HUDEP-2 (cell line): ENCODE results near the gene NIPAL4.
A peak's percentile ranks its signal among the peaks of the same experiment; 100 is the strongest.
"Not testable (repeated sequence)": the region's sequence is repeated elsewhere in the genome, so short reads cannot be mapped to it uniquely, and the experiment has no call there.

Source experiments
- DNase-seq, 76 experiments: peaks; one replicate each; lab custom pipeline; 2025; ENCODE audit not compliant: unreplicated experiment in 76 of 76; lab: John Stamatoyannopoulos, UW

NIPAL4 gene

DNA sequence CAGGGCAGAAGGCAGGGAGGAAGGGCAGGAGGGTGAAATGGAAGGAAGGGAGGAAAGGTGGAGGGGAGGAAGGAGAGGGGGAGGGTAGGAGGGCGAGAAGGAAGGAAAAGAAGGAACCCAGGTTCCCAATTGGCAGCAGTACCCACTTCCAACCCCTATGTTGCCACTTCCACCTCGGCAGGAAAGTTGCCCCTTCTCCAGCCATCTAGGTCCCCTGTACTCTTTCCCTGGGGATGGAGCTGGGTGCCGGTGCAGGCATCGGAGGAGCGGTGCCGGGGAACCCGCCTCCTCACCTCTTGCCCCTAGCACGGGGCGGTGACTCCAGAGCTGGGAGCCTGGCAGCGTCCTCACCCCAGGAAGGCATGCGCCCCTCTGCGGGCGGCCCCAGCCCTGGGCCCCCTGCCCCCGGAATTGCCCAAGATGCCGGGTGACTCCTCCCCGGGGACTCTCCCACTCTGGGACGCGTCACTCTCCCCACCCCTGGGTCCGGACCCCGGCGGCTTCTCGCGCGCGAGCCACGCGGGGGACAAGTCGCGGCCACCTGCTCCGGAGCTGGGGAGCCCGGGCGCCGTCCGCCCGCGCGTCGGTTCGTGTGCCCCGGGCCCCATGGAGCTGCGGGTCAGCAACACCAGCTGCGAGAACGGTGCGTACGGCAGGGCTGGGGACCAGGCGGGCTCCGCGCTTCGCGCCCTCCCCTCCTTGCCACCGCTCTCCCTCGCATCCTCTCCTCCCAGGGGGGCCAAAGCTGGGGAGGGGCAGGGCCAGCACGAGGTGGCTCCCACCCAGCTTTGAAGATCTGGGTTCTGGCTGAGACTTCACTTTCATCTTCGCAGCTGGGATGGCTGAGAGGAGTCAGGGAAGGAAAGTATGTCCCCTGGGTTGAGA lies at the start of gene NIPAL4:
NIPAL4 (plus strand) TSS at position 499 of the 885 bp plus-strand sequence; CDS start at position 607, 108 bp downstream.
- no peak for DNase-seq

DNA sequence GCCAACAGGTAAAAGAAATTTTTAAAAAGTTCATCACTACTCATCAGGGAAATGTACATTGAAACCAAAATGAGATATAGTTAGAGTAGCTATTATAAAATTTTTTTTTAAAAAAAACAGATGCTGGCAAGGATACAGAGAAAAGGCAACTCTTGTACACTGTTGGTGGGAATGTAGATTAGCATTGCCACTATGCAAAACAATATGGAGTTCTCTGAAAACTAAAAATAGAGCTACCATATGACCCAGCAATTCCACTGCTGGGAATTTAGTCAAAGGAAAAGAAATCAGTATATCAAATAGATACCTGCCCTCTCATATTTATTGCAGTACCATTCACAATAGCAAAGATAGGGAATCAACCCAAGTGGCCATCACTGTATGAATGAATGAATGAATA lies 44.2 kb upstream of the NIPAL4 start:
- DNase-seq = no peak

DNA sequence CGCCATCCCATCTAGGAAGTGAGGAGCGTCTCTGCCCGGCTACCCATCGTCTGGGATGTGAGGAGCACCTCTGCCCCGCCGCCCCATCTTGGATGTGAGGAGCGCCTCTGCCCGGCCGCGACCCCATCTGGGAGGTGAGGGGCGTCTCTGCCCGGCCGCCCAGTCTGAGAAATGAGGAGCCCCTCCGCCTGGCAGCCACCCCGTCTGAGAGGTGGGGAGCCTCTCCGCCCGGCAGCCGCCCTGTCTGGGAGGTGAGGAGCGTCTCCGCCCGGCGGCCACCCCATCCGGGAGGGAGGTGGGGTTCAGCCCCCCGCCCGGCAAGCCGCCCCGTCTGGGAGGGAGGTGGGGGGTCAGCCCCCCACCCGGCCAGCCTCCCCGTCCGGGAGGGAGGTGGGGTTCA lies 40.5 kb upstream of the NIPAL4 start:
- DNase-seq = not testable (repeated sequence)

DNA sequence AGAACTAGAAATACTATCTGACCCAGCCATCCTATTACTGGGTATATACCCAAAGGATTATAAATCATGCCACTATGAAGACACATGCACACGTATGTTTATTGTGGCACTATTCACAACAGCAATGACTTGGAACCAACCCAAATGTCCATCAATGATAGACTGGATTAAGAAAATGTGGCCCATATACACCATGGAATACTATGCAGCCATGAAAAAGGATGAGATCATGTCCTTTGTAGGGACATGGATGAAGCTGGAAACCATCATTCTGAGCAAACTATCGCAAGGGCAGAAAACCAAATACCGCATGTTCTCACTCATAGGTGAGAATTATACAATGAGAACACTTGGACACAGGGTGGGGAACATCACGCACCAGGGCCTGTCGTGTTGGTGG lies 30.1 kb upstream of the NIPAL4 start:
- DNase-seq = not testable (repeated sequence)

DNA sequence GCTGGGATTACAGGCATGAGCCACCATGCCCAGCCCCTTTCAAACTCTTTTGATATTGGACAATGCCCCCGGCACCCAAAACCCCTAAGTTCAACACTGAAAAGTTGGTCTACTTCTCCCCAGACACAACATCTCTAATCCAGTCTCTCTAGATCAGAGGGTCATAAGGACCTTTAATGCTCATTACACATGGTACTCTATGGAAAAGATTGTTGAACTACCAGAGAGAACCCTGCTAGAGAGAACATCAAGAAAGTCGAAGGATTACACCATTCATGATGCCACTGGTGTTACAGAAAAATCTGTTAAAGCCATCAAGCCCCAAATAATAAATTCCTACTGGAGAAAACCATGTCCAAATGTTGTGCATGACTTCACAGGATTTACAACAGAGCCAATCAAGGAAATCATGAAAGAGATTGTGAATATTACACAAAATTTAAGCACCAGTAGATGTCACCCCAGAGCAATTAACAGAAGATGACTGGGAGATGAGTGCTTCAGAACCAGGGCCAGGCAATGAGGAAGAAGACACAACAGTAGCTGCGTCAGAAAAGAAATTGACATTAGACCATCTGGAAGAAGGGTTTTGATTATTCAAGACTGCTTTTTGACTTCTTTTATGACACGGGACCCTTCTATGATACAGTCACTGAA lies 28.3 kb upstream of the NIPAL4 start:
- peak in 17 of 76 experiments; percentile 1 to 37 (median 18) for DNase-seq

DNA sequence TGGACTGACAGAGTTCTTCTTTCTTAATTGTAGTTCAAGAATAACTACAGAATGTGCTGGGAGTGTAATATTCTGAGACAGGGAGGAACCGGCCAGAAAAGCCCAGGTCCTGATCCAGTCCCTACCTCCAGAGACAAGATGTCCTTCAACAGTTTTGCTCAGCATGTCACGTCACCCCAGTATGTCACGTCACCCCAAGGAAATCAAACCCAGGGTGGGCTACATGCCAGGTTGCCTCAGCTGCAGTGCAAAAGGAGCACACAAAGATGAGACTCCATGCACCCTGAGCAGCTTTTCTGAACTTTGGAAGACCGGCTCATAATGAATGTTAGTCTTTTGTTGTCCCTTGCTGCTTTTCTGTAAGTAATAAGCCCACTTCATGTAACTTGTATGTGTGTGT lies 25.9 kb upstream of the NIPAL4 start:
- DNase-seq = no peak

DNA sequence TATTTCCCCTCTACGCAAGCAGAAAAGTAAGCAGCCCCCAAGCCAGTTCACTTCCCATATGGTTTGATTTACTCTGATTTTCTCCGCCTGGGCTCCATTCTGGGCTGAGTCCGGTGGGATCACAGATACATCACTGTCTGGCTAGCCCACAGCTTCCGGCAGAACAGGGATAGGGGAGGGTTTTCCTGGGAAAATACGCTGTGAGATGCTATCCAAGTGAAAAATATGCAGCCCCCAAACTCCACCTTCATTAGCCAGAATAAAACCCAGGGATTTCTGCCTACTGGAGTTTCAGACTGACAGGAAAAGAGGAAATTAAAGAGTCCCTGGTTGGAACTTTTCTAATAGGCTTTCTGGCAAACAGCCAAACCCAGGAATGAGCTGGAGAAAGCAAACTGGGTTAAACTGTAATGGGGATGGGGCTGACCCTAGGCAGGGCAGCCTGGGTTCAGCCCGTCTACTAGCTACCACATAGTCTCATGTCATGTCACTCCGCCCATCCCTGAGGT lies 16.9 kb upstream of the NIPAL4 start:
- no peak for DNase-seq

DNA sequence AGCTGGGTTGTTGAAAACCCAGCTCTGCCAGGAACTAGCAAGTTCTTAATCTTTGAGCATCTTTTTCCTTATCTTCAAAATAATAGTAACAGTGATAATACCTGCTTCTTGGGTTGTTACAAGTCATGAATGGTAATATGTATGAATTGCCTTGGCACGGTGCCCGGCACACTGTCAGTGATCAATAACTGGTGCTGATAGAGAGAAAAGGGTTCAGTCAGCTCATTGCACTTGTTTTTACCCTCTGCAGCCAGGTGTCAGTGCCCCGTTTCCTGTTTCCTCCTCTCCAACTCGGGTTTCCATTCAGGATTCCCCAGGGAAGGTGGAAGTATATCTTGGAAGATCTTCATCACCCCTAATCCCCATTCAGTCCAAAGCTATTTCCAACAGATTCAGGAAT lies 15.8 kb upstream of the NIPAL4 start:
- no peak for DNase-seq

DNA sequence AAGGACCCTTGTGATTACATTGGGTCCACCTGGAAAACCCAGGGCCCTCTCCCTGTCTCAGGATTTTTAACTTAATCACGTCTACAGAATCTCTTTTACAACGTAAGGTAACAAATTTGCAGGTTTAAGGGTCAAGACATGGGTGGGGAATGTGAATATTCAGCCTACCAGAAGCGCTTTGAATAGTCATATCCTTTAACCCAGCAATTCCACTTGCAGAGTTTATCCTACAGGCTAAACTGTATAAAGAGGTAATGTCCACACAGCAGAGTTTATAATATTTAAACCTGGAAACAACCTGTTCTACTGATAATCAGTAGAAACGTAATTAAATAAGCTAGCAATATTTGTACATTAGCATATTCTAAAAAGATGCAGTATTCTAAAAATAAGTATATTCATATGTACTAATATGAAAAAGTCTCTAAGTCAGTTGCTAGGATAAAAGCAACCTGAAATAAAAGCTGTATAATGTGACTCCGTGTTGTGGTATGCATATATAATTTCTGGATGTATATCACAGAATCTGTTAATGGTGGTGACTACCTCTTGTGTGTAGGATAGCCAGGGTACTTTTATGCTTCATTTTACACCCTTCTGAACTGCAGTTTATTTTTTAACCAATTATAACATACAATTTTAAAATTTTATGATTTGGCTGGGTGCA lies 14.1 kb upstream of the NIPAL4 start:
- no peak for DNase-seq

DNA sequence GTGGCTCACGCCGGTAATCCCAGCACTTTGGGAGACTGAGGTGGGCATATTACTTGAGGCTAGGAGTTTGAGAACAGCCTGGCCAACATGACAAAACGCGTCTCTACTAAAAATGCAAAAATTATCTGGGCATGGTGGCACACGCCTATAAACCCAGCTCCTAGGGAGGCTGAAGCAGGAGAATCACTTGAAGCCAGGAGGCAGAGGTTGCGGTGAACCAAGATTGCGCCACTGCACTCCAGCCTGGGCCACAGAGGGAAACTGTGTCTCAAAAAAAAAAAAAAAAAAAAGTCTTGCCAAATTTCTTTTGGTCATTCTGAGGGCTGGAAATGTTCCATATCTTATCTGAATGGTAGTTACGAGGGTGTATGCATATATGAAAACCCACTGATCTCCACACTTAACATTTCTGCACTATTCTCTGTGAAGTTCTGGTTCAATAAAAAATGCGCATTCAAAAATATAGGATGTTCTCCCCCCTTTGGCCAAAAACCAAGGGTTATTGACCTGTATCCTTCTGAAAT lies 13.5 kb upstream of the NIPAL4 start:
- peak in 3 of 76 experiments; percentile 0 to 8 (median 1) for DNase-seq

DNA sequence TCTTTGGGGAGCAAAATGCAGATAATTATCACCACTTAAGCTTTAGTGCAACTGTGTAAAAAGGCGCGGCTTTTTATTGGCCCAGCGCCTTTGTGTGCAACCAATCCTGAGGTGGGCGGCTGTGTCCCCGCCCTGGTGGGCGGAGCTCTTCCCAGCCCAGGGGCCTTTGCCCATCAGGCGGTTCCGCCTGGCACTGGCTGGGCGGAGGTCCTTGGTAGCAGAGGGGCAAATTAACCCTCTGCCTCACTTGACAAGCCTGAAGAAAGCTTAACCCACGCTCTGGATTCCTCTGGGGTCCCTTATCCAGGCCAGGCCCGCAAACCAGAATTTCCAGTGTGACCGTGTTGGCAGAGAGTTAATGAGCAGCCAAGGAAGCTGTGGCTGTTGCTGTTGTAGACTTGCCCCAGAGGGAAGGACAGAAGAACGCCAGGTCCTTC lies 12.8 kb upstream of the NIPAL4 start:
- DNase-seq = peak in 7 of 76 experiments; percentile 3 to 31 (median 13)

DNA sequence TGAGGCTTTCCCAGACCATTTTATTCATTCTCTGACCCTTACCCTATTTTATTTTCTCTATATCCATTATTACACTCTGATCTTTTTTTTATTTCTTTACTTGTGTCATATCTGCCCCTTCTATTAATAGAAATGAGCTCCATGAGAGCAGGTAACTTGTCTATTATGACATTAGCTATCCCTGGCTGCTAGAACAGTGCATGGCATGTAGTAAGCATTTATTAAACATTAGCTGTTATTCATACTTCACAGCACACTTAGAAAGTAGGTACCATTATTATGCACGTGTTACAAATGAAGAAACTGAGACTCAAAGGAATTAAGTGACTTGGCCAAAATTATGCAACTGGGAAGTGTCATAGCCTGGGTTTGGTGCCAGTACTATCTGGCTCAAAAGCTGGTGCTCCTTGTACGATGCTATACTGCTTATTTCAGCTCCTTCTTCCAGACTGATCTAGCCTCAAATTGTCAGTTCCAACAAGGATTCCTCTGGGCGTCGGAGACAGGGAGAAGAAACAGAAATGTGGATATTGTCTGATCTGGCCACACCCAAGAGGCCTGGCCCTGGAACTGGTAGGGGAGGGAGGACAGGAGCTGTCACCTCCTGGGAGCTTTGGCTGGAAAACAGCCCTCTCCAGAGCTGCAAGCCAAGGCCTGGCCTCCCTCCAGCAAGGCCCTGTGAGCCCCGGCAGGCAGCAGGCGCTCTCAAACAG lies 10.8 kb upstream of the NIPAL4 start:
- no peak for DNase-seq

DNA sequence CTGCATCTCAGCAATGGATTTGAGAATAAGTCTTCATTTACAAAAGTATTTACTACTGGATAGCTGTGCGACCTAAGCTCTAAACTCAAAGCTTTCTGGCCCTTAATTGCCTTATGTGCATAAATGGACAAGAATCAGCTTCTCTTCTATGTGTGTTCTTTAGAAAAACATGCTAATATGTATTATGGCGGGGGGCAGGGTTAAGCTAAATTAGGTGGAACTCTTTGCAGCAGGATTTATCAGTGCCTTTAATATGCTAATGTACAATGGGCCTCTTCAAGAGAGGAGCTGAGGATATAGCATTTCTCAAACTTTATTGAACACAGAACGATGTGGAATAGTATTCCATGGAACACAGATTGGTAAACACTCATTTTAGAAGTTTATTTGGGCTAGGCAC lies 10.0 kb upstream of the NIPAL4 start:
- no peak for DNase-seq

DNA sequence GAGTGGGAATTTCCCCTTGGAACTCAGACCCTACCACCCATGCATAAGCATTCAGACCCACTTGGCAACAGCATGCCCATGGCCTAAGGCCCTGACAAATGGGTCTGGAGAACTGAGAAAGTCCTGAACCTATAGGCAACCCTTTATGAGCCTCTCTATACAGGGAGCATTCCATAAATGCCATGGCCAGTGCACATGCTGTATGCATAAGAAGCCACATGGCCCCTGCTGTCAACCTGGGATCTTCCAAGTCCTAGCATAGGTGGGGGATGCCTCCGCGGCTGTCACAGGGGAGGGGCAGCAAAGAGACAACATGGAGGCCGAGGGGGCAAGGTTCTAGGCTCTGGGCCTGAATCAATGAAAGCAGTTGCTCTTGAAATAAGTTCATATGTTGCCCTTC lies 8.2 kb upstream of the NIPAL4 start:
- no peak for DNase-seq

DNA sequence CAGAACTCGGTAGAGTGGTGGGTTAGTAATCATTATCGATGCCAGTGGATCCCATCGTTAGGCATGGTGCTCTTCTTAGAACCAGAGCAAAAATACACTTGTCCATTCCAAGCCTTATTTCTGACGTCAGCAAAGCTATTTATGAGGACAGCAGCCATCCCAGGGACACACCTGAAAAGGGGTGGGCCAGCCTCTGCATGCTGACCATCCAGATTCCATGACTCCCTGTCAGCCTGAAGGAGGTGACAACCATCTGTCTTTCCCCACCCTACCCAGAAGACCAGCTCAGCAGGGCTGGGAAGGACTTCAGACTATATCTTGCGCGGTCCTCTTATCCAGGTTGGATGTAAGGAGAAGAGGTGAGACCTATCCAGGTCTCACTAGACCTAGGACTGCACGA lies 5.7 kb upstream of the NIPAL4 start:
- DNase-seq = no peak

DNA sequence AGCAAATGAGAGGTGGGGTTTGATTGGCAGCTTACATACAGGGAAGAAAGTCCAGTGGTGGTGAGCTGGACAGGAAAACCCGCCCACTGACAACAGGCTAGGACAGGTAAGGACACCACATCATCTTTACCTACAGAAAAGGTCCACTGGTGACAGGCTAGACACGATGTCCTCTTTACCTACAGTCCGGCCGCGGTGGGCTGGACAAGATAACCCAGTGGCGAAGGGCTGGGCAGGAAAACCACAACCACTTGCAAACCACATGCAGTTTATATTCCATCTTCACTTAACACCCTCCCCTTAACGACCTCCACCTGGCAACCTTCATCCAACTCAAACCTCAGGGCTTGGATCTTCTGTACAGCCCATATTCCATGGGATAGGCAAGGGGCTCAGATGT lies 5.0 kb upstream of the NIPAL4 start:
- no peak for DNase-seq

DNA sequence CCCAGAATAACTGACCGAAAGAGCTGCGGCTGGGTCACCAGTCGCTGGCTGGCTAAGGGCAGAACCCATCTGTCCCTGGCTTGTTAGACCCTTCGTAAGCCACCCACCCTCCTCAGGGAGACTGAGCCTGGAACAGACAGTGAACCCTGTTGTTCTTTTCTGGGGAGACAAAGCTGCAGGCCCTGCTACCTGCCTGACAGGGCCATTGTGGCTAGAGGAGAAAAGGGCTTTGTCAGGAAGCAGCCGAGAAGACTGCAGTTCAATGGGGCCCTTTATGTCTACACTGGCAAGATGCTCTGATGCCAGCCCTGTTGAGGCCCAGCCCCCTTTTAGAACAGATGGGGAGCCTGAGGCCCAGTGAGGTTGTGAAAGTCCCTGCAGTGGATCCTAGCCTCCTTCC lies 3.7 kb upstream of the NIPAL4 start:
- no peak for DNase-seq

DNA sequence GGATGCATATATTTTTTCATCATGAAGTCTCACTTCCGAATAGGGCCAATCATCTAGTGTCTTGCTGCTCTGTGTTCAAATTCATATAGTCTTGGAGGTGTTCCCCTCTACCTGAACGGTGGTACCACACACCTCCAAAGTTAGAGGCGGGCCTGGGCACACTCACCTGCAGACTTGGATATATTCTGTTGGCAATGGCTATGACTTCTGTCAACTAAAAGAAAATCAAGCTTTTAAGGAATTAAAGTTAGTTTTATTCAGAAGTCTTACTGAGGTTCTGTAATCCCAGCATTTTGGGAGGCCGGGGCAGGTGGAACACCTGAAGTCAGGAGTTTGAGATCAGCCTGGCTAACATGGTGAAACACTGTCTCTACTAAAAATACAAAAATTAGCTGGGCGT lies 2.6 kb upstream of the NIPAL4 start:
- no peak for DNase-seq

DNA sequence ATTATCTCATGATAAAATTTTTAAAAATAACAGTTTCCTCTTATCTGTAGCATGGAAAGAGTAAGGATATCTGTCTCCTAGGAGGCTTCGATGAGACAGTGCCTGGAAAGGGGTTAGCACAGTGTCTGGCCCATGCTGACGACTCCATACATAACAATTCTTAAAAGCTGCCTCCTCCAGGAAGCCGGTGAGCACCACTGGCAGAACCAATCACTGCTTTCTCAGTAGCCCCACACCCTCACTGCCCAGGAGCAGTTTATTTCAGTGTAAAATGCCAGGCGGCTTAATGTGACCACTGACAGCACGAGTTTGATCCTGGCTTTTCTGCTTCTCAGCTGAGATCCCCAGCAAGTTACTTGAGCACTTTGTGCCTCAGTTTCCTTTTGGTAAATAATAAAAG lies 1.2 kb upstream of the NIPAL4 start:
- no peak for DNase-seq
